Prostate gland (tissue), 2 donors: Measurements from ENCODE around the gene PDE1C.

ENCODE experiments used
- POLR2A ChIP-seq: fragments of 450-650 bp; IDR thresholded peaks from one replicate; pipeline ENCODE4 v1.6.1; 2016; ENCODE audit warnings: antibody characterized with exemption, mild to moderate bottlenecking
- POLR2AphosphoS5 ChIP-seq: sonication (generic); formaldehyde crosslinking; IDR thresholded peaks from one replicate; pipeline ENCODE4 v1.6.1; 2017; ENCODE audit warnings: antibody characterized with exemption
- TF ChIP-seq, protein P1 (sequence below), 4 experiments: fragments of 200-600 bp in 2 of 4; fragments of 450-650 bp in 2 of 4; sonication (generic) in 2 of 4; IDR thresholded peaks; 1 replicate in 3 of 4; 2 replicates in 1 of 4; pipeline ENCODE4 v1.5.1; 2016 to 2019; ENCODE audit warnings: antibody characterized with exemption in 4 of 4, mild to moderate bottlenecking in 2 of 4, moderate library complexity in 2 of 4

DNA sequence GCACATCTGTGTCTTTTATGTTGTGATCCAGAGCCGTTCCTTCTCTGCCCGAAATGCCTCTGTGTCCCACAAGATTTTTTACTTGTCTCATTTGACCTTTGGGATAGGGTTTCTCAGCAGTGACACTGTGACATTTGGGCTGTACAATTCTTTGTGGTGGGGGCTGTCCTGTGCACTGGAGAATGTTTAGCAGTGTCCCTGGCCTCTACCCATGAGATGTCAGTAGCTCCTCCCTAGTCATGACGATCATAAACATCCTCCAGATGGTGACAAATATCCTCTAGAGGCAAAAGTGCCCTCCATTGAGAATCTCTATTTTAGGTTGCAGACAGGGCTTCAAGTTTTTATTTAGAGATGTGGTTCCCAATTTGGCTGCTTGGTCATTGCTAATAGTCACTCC, 291.9 kb downstream of the PDE1C start:
- TF ChIP-seq, protein P1, sequence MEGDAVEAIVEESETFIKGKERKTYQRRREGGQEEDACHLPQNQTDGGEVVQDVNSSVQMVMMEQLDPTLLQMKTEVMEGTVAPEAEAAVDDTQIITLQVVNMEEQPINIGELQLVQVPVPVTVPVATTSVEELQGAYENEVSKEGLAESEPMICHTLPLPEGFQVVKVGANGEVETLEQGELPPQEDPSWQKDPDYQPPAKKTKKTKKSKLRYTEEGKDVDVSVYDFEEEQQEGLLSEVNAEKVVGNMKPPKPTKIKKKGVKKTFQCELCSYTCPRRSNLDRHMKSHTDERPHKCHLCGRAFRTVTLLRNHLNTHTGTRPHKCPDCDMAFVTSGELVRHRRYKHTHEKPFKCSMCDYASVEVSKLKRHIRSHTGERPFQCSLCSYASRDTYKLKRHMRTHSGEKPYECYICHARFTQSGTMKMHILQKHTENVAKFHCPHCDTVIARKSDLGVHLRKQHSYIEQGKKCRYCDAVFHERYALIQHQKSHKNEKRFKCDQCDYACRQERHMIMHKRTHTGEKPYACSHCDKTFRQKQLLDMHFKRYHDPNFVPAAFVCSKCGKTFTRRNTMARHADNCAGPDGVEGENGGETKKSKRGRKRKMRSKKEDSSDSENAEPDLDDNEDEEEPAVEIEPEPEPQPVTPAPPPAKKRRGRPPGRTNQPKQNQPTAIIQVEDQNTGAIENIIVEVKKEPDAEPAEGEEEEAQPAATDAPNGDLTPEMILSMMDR (IDR thresholded peaks at IDR 0.05) = no peak
- TF ChIP-seq POLR2A (no peak), POLR2AphosphoS5 (no peak)
